GM19099 (cell line): ENCODE data around the gene SSR1.

Source experiments
- POLR2A ChIP-seq: IDR thresholded peaks from 3 replicates; pipeline ENCODE4 v1.6.1; 2011; ENCODE audit warnings: low read depth; ENCODE audit not compliant: insufficient read length; ENCODE audit errors: extremely low read depth

The SSR1 gene

DNA sequence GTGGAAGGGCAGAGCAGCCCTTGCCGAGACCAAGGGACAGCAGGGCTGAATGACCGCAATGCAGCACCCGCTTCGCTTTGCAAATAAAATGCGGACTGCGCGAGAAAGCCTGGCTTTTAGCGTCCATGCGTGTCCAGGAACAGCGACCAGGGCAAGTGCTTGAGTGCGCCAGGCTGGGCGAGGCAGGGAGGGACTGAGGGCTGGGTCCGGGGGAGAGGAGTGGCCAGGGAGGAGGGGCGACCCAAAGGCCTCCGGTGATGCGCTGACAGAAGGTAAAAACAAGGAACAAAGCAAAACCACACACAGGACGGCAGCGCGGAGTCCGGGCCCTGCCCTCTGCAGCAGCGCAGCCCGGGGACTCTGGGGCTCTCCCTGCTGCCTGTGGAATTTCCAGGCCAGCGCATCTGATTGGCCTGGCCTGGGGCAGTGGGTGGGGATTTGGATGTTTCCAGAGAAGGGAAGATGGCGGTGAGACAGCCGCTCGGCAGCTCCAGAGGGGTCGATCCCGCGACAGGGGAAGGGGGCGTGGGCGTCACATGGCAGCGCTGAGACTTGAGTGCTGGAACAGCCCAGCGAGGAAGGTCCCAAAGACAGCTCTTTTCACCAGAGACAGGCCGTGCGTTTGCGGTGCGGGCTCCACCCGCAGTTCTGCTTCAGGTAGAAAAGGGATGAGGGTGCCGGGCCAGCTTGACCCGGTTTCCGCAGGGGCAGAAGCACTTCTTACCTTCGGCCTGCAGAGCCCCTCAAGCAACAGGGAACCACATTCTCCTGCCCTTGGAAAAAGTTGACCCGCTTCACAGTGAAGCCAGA lies 51.8 kb downstream of the SSR1 start:
- TF ChIP-seq POLR2A = no peak

DNA sequence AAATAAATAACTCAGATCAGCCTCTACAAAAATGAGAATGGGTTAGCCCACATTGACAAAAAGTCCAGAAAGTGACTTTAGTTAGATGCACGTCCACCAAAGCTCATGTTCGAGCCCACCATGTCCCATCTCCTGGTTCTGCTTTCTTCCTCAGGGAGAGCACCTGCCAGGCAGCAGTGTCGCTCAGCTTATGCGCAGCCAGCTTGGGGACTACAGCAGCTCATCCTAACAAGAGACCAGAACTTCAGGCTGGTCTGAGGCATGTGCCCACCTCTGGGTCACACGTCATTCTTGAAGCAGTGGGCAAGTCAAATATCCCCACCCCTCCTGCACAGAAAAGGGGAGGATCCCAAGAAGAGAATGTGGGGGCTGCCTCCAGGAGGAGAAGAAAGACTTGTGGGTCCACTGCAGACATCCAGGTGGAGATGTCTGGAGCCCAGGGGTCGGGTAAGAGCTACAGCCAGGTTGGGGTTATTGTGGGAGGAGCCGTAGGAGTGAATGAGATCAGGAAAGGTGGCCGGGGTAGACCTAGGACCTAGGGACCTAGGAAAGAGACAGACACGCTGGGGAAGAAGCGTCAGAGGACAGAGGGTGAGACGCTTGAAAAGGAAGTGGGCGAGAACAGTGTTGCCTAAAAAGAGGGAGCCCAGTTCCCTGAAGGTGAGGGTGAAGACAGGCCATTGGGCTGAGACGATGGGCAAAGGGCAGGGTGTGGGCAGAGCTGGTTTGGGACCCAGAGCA lies 52.5 kb downstream of the SSR1 start:
- no peak for TF ChIP-seq POLR2A

DNA sequence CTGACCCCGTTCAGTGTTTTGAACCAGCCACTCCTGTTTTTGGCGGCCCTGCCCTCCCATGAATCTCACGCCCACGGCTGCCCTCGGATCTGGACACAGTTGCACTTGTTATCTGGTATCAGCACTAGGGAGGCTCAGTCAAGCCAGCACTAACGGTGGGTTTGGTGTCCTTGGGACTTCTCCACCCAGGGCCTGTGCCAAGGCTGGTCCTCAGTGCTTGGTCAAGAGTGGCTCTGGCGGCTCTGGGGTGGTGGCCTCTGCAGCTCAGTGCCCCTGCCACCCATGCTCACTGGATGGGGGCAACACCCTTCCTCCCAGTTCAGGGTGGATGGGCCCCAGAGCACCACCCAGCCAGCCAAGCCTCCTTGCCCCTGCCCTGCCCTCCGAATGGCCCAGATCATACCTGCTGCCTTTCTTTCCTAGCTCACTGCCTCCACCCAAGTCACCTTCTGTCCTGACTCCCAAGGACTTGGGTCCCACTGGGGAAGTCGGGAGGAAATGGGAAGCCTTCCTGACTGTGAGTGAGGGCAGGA lies 54.7 kb downstream of the SSR1 start:
- TF ChIP-seq POLR2A = no peak

DNA sequence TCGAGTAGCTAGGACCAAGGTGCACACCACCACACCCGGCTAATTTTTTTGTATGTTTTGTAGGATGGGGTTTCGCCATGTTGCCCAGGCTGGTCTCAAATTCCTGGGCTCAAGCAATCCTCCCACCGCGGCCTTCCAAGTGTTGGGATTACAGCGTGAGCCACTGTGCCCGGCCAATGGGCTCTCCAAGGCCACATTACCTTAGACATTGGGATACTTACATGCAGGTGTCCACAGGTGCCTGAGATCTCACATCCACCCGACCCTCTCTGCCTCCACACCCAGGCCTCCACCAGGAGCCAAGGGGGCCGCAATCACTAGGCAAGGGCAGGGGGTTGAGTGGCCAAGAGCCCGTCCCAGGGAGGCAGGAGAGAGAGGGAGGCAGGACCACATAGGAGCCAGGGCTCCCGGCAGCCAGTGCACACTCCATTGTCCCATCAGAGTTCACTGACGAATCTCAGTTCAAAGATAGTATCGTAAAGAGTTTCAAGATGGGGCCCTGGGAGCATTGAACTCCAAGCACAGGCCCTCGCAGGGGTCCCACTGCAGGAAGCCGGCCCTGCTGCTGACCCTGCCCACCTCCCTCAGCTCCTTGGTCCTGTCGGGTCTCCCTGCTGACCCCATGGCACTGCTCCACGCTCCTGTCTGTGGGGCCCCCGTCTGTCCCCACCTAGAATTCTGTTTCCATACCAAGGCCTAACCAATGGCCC lies 55.3 kb downstream of the SSR1 start:
- no peak for TF ChIP-seq POLR2A

DNA sequence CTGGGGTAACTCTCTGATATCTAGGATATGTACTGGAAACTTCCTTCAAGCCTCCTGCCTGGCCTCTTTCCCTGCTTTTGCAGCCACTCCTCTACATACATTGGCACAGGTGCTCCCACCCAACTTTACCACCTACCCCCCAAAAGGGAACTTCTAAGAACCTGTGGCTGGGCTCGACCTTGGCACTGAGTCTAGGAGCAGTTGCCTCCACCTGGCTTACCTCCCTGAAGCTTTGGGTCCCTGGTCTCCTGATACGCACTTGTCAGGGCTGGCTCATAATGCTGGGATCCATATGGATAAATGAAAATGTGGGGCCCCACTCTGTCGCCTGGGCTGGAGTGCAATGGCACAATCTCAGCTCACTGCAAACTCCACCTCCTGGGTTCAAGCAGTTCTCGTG lies 56.2 kb downstream of the SSR1 start:
- no peak for TF ChIP-seq POLR2A

DNA sequence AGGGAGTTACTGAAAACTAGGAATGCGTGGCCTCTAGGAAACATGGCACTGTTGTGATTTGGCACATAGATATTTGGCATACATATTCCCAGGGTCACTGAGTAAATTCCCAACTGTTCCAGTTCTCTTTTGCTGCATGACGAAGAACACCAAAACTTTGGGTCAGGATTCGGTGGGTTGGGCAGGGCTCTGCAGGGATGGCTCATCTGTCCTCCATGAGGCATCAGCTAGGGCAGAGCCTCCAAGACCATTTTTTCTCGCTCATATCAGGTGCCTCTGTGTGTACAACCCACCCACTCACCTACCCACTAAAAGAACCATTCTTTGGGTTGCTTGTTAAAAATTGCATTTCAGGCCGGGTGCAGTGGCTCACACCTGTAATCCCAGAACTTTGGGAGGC lies 57.1 kb downstream of the SSR1 start:
- TF ChIP-seq POLR2A = no peak

DNA sequence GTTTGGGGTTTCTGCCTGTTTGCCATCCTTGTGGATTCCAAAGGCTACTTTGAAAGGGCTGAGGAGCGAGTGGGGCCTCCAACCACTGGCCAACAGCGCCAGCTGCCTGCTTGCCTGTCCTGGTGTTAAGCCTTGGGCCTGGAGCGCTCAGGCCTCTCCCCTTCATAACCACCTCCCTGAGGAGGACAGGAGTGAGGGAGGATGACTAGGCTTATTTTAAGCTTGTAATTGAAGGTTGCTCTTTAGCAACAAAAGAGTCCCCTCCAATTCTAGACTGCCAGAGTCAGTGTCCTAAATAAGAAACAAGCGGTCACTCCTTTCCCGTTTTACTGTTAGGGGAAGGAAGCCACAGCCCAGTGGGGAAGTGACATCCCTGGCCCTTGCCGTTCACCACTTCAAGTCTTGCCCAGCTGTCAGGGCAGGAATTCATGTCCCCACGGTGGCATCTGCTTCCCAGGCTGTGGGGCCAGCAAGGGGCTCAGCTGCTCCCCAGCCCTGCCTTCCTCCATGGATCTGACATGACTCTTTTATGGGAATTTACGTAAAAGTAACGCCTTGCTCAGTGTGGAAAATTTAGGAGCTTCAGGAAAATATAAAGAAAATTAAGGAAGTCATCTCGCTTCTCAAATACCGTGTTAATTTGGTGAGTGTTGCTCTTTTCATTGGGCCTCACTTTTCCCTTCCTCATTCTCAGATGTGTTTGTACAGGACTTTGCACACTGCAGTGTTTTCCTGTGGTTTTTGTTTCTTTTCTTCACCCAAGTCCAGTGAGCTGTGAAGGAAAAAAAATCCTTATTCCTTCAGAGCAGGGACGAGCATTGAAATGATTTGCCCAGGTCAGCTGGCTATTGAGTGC lies 57.8 kb downstream of the SSR1 start:
- no peak for TF ChIP-seq POLR2A

DNA sequence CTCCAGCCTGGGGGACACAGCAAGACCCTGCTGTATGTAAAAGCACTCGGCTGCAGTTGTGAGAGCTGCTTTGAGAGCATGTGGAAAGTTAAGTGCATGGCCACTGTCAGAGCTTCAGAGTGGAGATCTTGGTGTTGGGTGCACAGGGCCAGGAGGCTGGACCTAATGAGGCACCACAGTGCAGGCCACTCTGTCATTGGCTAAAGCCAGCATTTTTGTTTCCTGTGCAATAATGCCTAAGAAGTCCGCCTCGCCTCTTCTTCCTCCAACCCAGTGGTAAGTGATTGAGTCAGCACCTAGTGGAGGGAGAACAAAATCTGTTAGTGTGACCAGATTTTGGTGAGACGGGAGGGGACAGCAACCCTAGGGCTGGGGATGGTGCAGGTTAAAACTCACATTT lies 60.6 kb downstream of the SSR1 start:
- no peak for TF ChIP-seq POLR2A

DNA sequence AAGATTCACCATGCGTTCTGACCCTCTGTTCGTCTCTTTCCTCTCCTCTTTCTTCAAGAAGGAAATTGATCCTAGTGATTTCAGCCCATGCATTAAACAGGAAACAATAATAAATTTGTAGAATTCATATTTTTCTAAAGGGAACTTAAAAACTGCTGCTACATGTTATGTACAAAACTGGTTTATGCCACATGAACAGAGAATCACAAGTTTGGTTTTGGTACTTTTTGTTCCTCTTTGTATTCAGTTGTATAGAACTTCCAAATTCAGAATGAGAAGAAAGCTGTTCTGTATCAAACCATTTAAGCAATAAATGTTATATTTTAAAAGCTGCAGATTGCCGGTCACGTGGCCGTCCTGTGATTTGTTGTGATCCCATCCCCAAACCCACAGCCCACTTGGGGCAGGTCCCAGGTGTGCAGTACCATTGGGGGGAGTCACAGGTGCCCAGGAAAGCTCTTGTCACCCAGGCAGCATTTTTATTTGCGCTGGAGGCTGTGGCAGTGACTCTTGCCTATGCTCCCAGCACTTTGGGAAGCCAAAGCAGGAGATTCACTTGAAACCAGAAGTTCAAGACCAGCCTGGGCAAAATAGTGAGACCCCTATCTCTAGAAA lies 61.2 kb downstream of the SSR1 start:
- no peak for TF ChIP-seq POLR2A

DNA sequence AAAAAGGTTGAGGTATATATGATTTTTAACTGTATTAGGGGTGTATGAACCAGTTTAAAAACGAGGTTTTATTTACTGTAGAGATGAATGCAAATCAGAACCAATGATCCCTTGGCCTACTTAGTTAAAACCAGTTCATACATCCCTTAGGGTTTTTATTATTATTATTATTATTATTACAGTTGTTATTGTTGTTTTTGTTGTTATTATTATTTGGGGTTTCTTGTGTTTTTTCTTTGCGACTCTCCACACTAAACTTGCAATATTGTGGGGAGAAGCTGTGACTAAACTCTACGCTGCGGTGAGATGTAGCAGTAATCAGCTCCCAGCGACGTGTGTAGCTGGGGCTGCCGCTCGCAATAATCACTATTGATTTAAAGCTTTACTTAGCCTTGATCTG lies 62.2 kb downstream of the SSR1 start:
- no peak for TF ChIP-seq POLR2A

DNA sequence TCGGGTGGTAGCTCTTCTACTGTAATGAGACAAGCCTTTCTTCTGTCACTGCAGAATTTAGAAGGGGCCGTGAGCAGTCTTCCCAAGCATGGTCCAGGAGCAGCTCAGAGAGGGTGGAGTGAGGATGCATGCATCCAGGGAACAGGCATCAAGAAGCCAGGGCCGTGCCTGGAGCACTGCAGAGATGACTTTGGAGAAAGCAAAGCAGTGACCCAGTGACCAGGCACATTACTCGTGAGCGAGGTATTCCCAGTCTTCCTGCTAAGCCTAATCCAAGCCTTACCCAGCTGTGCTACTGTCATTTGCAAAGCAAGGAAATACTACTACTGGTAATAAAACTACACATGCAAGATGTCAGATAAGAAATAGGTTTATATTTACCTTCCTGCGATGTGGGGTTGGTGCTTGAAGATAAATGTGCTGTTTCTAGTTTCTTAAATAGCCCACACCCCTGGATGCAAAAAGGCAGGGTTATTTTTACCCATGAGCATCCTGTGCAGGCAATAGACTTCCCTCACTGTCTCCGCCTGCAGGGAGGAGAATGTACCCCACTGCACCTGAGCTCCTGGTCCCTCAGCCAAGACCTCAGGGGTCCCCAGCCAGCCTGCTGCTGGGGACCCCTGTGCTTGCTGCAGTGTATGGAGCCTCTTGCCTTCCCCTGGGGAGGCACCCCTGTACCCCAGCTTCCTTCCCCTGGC lies 62.9 kb downstream of the SSR1 start:
- TF ChIP-seq POLR2A = no peak

DNA sequence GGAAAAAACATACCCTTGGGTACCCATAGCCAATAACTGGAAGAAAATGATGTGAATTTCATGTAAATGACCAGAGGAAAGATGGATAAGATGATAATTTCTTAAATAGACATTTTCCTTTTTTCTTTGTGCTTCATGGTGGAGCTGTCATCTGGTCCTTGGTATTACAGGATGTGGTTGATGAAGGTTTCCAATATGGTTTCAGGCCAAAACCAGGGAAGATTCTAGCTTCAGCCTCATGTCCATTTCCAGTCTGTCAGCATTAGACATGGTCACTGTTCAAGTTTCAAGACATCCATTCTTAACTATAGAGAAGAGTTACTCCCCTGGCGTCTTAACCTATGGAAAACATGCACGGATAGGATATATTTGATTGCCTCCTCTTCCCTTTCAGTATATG lies 63.6 kb downstream of the SSR1 start:
- TF ChIP-seq POLR2A = no peak

DNA sequence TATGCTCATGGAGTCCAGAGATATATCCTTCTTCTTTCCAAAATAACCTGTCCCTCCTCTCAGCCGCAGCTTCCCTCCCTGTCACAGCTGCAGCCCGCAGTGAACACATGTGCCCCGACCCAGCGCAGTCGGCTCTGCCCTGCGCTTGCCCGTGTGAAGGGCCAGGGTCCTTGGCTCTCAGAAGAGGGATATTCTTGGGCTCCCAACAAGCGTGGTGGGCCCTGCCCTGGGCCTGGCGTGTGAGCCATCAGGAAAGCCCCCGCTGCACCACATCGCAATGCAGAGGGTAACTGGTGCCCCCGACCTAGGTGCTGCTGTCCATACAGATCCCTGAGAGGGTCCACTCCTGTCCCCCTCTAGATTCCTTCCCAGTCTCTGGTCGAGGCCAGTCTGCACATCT lies 65.2 kb downstream of the SSR1 start:
- no peak for TF ChIP-seq POLR2A

DNA sequence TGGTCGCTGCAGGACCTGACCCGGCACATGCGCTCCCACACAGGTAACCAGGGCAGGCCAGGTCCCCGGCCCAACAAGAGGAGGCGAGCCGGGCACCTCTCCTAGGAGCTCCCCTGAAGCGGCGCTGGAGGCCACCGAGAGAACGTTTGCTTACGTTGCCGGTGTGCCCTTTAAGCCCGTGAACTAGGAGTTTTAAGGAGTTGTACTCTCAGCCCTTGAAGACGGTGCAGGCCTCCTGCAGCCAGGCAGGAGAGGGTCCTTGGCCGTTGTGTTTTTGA lies 65.9 kb downstream of the SSR1 start:
- no peak for TF ChIP-seq POLR2A
